ENCODE data around the gene ZNF573.

DNA sequence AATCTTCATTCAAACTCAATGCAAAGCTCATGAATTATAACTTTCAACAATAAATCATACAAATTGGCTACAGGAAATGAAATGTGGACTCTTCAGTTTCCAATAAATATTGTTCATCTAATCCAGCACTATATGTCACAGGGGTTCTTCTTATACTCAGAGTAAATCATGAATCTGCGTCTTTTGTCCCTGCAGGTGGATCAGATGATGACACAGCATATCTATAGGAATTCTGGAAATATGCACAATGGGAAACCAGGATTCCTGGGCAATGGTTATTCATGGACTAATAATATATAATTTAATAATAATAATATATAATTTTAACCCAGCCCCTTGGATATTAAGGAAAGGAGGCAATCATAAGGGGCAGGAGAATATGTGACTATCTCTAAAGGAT, 8.4 kb downstream of the ZNF573 start:
- TF ChIP-seq CTCF (IDR thresholded peaks at IDR 0.05; ENCODE audit: borderline replicate concordance, extremely low read depth, low read length, poor library complexity, severe bottlenecking) (no peak), EZH2 (IDR thresholded peaks at IDR 0.05; ENCODE audit: borderline replicate concordance, low read depth, low read length, severe bottlenecking) (no peak)
